ENCODE results near the gene ABLIM2. TPM values are rescaled to one million over a fixed set of nuclear protein-coding genes. Genes with fewer than 3 reads are reported as not detected.

Gene ABLIM2
- total RNA-seq, 1 experiment from 2014 or later, result 6.1 TPM

- ATAC-seq (no peak), DNase-seq (ENCODE audit: low read depth, low spot score) (no peak)
- no peak overlapping the region for H3K9ac ChIP-seq (ENCODE audit: low read length)
- ChIA-PET POLR2A (no interaction called here), RAD21 (ENCODE audit: low non-redundant PET in 1 of 2, low total read pairs in 2 of 2, uncharacterized antibody in 2 of 2, unreplicated experiment in 2 of 2) (no interaction called here), CTCF (no interaction called here)
- no peaks in the 10 kb centered on the region for H3K9me2 ChIP-seq (ENCODE audit: insufficient read depth)
- H2AFZ ChIP-seq (ENCODE audit: low read depth, low read length, poor library complexity, severe bottlenecking), result no peak overlapping the region
- TF ChIP-seq JUND (IDR thresholded peaks at IDR 0.05), result no peak
- no peak for TF ChIP-seq ATF3 (IDR thresholded peaks at IDR 0.05)
- no peak for TF ChIP-seq CEBPB (IDR thresholded peaks at IDR 0.05; ENCODE audit: low read depth)
- peak overlapping the region; percentile 79; the same call in 1 of the 2 replicates for H3K4me2 ChIP-seq (ENCODE audit: low read length)
- no peaks in the 10 kb centered on the region for H3K9me3 ChIP-seq (ENCODE audit: control insufficient read depth in 1 of 2, insufficient read depth in 1 of 2, low read depth in 1 of 2, low read length in 2 of 2)
- H3K4me3 ChIP-seq (replicated peaks in 1 of 2; ENCODE audit: low read depth in 1 of 2, low read length in 2 of 2), result no peak overlapping the region
- H4K20me1 ChIP-seq (ENCODE audit: insufficient read depth), result no peaks in the 10 kb centered on the region
- BruUV-seq (replicated peaks), result no TSS peak
- no peaks in the 10 kb centered on the region for H3K27me3 ChIP-seq (ENCODE audit: insufficient read depth, low read length)
- H3K79me2 ChIP-seq (ENCODE audit: insufficient read depth, low read length), result no peaks in the 10 kb centered on the region
- no peak overlapping the region for H3K27ac ChIP-seq (ENCODE audit: low read depth, low read length)
- intact Hi-C loops (cut with micrococcal nuclease), result no loop called here
- H3K36me3 ChIP-seq (ENCODE audit: control insufficient read depth in 1 of 2, insufficient read depth in 2 of 2, low read length in 2 of 2), result no peaks in the 10 kb centered on the region
- peaks cover 12 to 51% of the 10 kb centered on the region in 2 experiments for H3K4me1 ChIP-seq (ENCODE audit: control insufficient read depth in 1 of 2, insufficient read depth in 2 of 2, low read length in 2 of 2)
These were observed 25.4 kb upstream of the ABLIM2 start for GRCh38 chr4:8184061-8184460.

- no peaks in the 10 kb centered on the region for H3K9me2 ChIP-seq (ENCODE audit: insufficient read depth)
- H3K27ac ChIP-seq (ENCODE audit: low read depth, low read length), result peak overlapping the region; percentile 4; the same call in 1 of the 2 replicates
- no peak for TF ChIP-seq FOSL1 (IDR thresholded peaks at IDR 0.05; ENCODE audit: low read depth)
- TF ChIP-seq EZH2 (IDR thresholded peaks at IDR 0.05), result no peak
- TF ChIP-seq EZH2phosphoT487 (IDR thresholded peaks at IDR 0.05; ENCODE audit: borderline replicate concordance), result no peak
- TF ChIP-seq REST (IDR thresholded peaks at IDR 0.05; ENCODE audit: low read depth), result no peak
- TF ChIP-seq MAX (IDR thresholded peaks at IDR 0.05), result no peak
- TF ChIP-seq ATF3 (IDR thresholded peaks at IDR 0.05), result no peak
- TF ChIP-seq SRF (IDR thresholded peaks at IDR 0.05; ENCODE audit: low read depth), result no peak
- TF ChIP-seq JUND (IDR thresholded peaks at IDR 0.05), result no peak
- no peak for TF ChIP-seq POLR2A (IDR thresholded peaks at IDR 0.05; ENCODE audit: borderline replicate concordance, extremely low read depth, insufficient read depth, insufficient read length)
- TF ChIP-seq ZBTB33 (IDR thresholded peaks at IDR 0.05; ENCODE audit: extremely low read depth, insufficient replicate concordance, low read length), result no peak
- no peaks in the 10 kb centered on the region for H3K9me3 ChIP-seq (ENCODE audit: control insufficient read depth in 1 of 2, insufficient read depth in 1 of 2, low read depth in 1 of 2, low read length in 2 of 2)
- H3K36me3 ChIP-seq (ENCODE audit: control insufficient read depth in 1 of 2, insufficient read depth in 2 of 2, low read length in 2 of 2), result no peaks in the 10 kb centered on the region
- peak overlapping the region; percentile 79 for H3K4me2 ChIP-seq (ENCODE audit: low read length)
- H3K4me1 ChIP-seq (ENCODE audit: control insufficient read depth in 1 of 2, insufficient read depth in 2 of 2, low read length in 2 of 2), result peaks cover 12 to 41% of the 10 kb centered on the region in 2 experiments
- H3K4me3 ChIP-seq (replicated peaks in 1 of 2; ENCODE audit: low read depth in 1 of 2, low read length in 2 of 2), result peak overlapping the region in 1 of 2 experiments; percentile 44; a peak in 3 of 4 replicates
- RAD21 ChIA-PET (ENCODE audit: low non-redundant PET in 1 of 2, low total read pairs in 2 of 2, uncharacterized antibody in 2 of 2, unreplicated experiment in 2 of 2), result no interaction called here
- peak overlapping the region; percentile 15; the same call in 1 of the 2 replicates for H3K9ac ChIP-seq (ENCODE audit: low read length)
- no peaks in the 10 kb centered on the region for H3K79me2 ChIP-seq (ENCODE audit: insufficient read depth, low read length)
- CTCF ChIA-PET, result no interaction called here
- H3K27me3 ChIP-seq (ENCODE audit: insufficient read depth, low read length), result no peaks in the 10 kb centered on the region
- no TSS peak for BruUV-seq (replicated peaks)
- ATAC-seq, result peak; percentile 92
- intact Hi-C loops (cut with micrococcal nuclease), result no loop called here
- POLR2A ChIA-PET, result no interaction called here
- peak; percentile 23 for DNase-seq (ENCODE audit: low read depth, low spot score)
- no peaks in the 10 kb centered on the region for H4K20me1 ChIP-seq (ENCODE audit: insufficient read depth)
- H2AFZ ChIP-seq (ENCODE audit: low read depth, low read length, poor library complexity, severe bottlenecking), result peak overlapping the region; percentile 95
These were observed 24.5 kb upstream of the ABLIM2 start for GRCh38 chr4:8182858-8183725.
